Ramos (cell line): ENCODE measurements around the gene MFSD12.

ENCODE experiments used
- in situ Hi-C: fragments of 300-500 bp; cut with MboI; formaldehyde crosslinking; loops from one replicate; pipeline ENCODE4 v1.14.3; 2022; ENCODE audit warnings: low sequenced_read_pairs; ENCODE audit not compliant: unreplicated experiment

MFSD12 gene

DNA sequence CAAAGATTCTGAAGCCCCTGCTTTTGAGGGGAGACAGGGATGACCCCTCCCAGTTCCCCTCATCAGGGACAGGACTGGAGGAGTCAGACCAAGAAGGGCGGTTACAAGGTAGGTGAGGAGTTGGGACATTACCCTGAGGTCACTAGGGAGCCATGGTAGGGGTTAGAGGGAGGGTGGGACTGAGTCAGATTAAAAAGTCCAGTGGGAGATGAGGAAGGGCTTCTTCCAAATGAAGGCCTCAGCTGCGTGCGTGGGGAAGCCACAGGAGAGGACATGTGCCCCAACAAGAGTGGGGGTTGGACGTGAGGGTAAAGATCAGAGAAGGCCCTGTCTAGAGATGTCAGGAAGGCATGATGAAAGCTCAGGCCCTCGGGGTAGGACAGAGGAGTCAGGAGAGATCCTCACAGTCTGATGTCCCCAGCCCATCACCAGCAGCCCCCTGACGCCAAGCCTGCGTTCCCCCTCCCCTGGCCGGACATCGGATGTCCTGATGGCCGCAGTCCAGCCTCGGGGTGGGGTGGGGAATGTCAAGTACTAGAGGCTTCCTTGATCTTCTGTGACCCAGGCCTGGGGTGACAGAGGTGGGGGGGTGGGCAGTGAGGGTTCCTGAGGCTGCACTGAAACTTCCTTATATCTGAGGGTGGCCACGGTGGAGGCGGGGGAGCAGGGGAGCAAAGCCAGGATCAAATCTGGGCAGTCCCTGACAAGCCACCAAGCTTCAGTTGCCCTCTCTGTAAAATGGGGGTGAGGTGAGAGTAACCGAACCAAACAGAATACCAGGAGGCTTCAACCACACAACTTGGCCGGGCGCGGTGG lies 6.5 kb upstream of the MFSD12 start:
- in situ Hi-C loops, result no loop called here

GRCh38 chr19:3556978-3557460 lies 367 bp downstream of the MFSD12 start:
- in situ Hi-C loops, result no loop called here

DNA sequence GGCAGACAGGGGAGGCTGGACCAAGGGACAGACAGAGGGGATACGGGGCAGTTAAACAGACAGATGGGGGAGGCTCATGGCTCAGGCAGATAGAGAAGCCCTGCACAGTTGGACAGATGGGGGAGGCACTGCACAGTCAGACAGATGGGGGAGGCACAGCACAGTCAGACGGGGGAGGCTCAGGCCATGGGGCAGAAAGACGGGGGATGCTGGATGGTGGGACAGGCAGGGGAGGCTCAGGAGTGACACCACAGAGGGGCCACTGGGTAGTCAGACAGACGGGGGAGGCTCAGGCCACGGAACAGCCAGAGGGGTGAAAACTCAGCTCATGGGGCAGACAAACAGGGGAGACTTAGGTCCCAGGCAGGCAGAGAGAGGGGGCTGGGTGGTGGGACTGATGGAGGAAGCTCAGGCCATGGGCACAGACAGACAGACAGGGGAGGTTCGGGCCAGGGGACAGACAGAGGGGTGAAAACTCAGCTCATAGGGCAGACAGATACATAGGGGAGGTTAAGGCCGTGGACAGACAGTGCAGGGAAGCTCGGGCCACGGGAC lies 886 bp downstream of the MFSD12 start:
- in situ Hi-C loops, result no loop called here

- in situ Hi-C loops, result no loop called here
These were observed 1.5 kb downstream of the MFSD12 start for GRCh38 chr19:3555653-3556422.

DNA sequence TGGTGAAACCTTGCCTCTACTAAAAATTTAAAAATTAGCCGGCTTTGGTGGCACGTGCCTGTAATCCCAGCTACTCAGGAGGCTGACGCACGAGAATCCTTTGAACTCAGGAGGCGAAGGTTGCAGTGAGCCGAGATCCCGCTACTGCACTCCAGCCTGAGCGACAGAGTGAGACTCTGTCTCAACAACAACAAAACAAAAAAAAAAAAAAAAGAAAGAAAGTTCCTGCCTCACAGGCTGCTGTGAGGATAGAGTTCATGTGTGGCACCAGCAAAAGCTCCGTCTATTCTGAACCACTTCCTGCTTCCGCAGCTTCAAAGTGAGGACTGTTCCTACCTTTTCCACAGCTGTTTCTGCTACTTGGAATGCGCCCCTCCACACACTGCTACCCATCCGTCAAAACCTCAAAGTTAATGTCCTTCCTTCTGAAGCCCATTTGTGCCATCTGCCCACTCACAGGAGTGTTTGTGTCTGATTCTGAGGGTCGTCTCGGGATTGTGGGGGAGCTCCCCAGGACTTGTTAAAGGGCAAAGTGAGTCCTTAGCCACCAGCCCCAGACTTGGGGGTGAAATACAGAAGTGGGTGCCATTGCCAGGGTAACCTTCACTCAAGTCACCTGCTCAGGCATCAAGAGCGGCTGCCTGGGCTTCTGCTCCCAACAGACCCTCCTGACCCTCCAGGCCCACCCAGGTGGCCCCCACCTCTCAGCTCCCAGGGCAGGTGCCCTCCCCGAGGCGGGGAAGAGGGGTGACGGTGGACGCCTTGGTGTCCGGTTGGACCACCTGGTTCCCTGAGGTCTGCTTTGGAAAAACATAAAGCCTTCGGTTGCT lies 2.9 kb downstream of the MFSD12 start:
- in situ Hi-C loops, result no loop called here

DNA sequence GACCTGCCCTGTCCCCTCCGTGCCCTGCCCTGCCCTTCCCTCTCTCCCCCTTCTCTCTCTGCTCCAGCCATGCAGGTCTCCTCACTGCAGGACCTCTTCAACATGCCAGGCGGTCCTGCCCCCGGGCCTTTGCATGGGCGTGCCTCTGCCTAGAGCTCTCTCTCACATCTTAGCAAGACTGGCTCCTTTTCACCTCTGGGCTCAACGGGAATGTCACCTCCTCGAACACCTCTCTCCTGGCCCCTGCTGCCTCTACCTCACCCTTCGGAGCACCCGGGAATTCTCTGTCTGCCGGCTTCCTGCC lies 5.6 kb downstream of the MFSD12 start:
- in situ Hi-C loops, result no loop called here

DNA sequence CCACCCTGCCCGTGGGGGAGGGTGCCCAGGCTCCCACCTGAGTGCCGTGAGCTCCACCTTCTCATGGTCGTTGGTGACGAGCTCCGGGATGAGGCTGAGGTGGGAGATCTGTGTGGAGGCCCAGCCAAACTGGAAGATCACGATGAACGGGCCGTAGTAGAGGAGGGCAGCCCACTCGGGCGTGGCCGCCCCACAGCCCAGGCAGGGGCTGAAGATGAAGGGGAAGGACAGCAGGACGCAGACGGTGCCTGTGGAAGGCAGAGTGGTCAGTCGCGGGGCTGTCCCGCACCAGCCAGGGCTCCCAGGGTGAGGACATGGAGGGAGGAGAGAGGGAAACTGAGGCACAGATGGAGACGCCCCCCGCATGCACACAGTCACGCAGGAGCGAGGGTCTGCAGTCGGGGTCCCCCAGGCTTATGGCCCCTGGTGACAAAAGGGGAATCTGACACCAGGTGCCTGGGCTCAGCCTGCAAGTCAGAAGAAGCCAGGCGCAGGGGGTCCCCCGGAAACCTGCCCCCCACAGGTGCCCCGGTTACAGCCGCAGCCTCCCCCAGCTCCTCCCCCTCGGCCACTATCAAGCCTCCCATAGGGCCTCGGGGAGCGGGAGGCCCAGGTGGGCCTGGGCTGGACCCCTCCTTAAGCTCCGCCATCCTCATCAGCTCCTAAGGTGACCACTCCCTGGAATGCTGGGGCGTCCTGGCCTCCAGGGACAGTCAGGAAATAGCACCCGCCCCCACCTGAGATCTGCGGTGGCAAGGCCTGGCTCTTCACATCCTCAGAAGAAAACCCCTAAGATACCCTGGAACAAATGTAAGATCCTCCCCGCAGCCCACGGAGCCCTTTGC lies 6.2 kb downstream of the MFSD12 start:
- in situ Hi-C loops, result no loop called here

GRCh38 chr19:3549816-3550215 lies 7.6 kb downstream of the MFSD12 start:
- in situ Hi-C loops, result loop anchor here (10.0 kb wide), 1 partner anchor 65 kb away; no protein-coding TSS in a partner anchor

DNA sequence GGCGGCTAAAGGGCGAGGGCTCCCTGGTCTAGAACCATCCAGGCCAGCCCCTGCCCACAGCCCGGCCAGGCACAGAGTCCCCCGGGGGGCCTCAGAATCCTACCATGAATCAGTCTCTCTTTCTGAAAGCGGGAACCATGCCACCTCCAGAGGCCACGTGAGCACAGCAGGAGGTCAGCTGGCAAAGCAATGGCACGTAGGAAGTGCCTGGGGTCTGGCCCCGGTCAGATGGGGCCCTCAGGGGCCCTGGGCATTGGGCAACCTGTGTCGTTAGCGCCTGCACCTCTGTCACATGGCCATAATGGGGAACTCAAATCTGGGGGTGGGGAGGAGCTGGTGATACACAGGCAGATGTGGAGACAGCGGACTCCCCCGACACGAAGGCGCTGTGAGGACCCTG lies 8.8 kb downstream of the MFSD12 start:
- in situ Hi-C loops, result loop anchor here (10.0 kb wide), 1 partner anchor 66 kb away; no protein-coding TSS in a partner anchor

DNA sequence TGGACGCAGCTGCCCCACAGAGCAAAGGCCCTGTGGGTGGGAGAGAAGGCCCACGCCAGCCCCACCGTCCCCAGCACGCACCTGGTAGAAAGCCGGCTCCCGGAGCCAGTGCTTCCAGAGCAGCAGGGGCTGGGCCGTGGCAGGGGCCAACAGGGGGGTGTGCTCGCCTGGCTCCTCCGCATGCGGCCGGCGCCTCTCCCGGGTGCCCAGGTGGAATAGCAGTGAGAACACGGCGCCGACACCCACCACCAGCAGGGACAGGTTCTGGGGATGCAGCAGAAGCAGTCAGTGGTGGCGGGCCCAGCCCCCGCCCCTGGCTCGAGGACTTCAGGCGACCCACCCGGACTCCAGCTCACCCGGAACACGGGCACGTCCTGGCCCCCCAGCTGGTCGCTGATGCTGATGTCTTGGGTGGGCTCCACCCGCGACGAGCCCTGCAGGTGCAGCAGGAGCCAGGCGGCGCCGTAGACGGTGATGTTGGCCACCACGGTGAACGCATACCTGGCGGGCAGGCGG lies 9.6 kb downstream of the MFSD12 start:
- in situ Hi-C loops, result loop anchor here (10.0 kb wide), 1 partner anchor 67 kb away; no protein-coding TSS in a partner anchor

- in situ Hi-C loops, result loop anchor here (10.0 kb wide), 1 partner anchor 67 kb away; no protein-coding TSS in a partner anchor
These were observed 10.1 kb downstream of the MFSD12 start for GRCh38 chr19:3547301-3547731.

DNA sequence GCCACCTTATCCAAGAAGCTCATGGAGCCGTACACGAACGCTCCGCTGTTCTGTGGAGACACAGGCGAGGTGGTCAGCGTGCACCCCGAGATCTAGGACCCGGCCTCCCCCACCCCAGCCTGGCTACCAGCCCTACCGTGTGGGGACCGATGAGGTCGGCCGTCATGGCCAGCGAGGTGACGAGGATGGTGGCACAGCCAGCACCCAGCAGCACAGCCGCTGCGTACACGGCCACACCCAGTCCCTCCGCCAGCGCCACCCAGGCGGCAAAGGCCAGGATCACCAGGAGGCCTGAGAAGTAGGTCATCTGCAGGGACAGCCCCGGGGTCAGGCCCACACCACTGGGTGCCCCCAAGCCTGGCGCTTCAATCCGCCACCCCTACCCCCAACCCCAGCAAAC lies 11.3 kb downstream of the MFSD12 start:
- in situ Hi-C loops, result loop anchor here (10.0 kb wide), 1 partner anchor 69 kb away; no protein-coding TSS in a partner anchor

GRCh38 chr19:3545669-3546034 lies 11.7 kb downstream of the MFSD12 start:
- in situ Hi-C loops, result loop anchor here (10.0 kb wide), 1 partner anchor 69 kb away; no protein-coding TSS in a partner anchor

DNA sequence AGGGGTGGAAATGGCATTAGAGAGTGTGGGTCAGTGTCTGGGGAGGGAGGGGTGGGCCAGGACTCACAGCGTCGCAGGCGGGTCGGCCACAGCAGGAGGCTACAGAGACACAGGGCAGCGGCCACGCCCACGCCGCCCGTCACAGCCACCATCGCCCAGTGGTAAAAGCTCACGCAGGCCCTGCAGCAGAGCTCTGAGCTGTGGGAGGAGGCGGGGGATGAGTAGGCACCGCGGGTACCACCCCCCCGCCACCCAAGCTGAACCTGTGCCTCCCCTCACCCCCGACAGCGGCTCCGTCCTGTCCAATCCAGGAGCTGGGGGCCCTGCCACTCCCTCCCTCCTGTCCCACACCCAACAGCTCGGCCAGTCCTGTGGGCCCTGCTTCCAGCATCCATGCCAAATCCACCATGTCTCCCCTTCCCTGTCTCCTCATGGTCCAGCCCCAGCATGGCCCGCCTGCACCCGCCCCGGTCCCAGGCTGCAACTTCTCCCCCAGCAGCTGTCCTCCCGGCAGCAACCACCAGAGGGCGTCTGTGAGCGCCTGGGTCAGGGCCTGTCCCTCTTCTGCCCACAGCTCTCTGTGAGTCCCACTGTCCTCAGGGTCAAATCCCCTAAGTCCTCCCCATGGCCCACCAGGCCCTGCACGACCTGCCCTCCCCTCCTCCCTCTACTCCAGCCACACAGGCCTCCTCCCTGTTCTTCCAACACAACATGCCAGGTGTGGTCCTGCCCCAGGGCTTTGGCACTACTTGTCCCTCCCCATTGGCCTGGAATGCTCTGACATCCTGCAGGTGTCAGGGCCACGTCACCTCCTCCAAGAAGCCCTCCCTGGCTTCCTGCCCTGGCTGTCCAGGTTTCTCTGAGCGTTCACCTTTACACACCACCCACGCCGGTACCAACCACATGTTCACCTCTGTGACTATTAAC lies 12.4 kb downstream of the MFSD12 start:
- in situ Hi-C loops, result loop anchor here (10.0 kb wide), 1 partner anchor 70 kb away; no protein-coding TSS in a partner anchor

DNA sequence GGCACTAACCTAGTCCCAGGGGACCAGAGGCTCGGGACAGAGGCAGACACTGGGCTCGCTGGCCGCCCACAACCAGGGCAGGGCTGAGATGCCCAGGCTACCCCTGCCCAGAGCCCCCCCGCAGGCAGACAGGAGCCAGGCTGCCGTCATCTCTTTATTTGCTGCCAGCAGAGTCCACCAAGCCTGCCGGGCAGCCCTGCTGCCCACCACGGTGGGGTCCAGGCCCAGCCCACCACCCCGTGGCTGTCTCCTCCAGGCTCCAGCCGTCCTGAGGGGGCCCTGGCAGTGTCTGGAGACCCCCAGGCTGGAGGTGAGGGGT lies 13.4 kb downstream of the MFSD12 start:
- in situ Hi-C loops, result loop anchor here (10.0 kb wide), 1 partner anchor 71 kb away; no protein-coding TSS in a partner anchor

DNA sequence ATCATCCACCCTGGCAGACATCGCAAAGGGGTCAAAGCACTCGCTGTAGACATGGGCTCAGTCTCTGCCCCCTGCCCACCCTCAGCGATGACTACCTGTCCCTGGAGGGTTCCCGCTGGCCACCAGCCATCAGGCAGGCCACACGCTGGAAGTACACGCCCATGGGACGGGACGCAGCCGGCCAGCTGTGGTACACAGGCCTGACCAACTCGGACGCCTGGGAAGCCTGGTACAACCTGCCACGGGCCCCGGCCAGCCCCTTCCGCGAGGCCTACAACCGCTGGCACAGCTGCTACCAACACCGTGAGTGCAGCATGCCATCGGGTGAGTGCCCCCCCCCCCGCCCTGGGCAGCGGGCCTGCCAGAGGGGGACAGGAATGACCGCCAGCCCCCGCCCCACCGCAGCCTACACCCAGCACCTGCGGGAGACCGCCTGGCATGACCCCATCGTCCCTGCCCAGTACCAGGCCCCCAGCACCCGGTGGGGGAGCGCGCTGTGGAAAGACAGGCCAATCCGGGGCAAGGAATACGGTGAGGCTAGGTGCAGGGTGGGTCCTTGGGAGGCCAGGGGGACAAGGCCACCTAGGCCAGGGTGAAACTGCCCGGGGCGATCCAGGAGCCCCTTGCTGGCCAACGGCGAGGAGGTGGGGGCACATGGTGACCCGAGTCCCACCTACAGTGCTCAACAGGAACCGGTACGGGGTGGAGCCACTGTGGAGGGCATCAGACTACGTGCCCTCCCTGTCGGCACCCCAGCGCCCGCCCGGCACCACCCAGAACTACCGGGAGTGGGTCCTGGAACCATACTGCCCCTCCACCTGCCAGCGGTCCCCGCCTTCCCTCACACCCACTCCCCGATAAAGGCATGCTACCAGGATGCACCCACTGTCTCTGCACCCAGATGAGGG lies 14.0 kb downstream of the MFSD12 start:
- in situ Hi-C loops, result loop anchor here (10.0 kb wide), 1 partner anchor 71 kb away; no protein-coding TSS in a partner anchor

DNA sequence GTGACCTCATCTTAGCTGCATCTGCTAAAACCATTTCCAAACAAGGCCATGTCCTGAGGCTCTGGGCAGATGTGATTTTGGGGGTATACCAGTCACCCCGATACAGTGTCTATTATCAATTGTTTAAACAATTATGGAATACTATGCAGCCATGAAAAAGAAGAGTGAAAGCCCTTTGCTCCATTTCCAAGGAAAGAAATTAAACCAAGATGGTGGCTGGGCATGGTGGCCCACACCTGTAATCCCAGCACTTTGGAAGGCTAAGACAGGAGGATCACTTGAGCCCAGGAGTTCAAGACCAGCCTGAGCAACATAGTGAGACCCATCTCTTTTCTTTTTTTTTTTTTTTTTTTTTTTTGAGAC lies 17.6 kb downstream of the MFSD12 start:
- in situ Hi-C loops, result loop anchor here (10.0 kb wide), 1 partner anchor 75 kb away; no protein-coding TSS in a partner anchor
